Keratinocyte (primary cell): ENCODE data around the gene RAI14. TPM values are rescaled to one million over a fixed set of nuclear protein-coding genes. Genes with fewer than 3 reads are reported as not detected.

Experiments used
- DNase-seq: peaks from one replicate; pipeline ENCODE4 v3.0.0-alpha.2; 2011; ENCODE audit warnings: low read depth, missing footprints, low spot score
- FAIRE-seq: peaks from 2 replicates; lab custom pipeline; 2011; peaks lifted over from hg19 to GRCh38; lab: Jason Lieb, UNC
- H2AFZ ChIP-seq: 2 replicates; pipeline ENCODE4 v1.6.0; 2012; ENCODE audit warnings: low read length, control low read depth, inconsistent platforms; ENCODE audit not compliant: control insufficient read depth
- H3K27ac ChIP-seq: 2 replicates; pipeline ENCODE4 v1.5.1; 2011; ENCODE audit warnings: low read length; ENCODE audit not compliant: control insufficient read depth, insufficient read depth
- H3K27me3 ChIP-seq: 3 replicates; pipeline ENCODE4 v1.6.0; 2011; ENCODE audit warnings: low read length; ENCODE audit not compliant: control insufficient read depth, insufficient read depth; ENCODE audit errors: extremely low read depth
- H3K36me3 ChIP-seq, 2 experiments: 2 replicates in 1 of 2; 3 replicates in 1 of 2; pipeline ENCODE4 v1.5.1; 2011; ENCODE audit warnings: low read length in 2 of 2, mild to moderate bottlenecking in 1 of 2; ENCODE audit not compliant: control insufficient read depth in 2 of 2, insufficient read depth in 2 of 2; ENCODE audit errors: extremely low read depth in 1 of 2
- H3K4me1 ChIP-seq: 3 replicates; pipeline ENCODE4 v1.5.1; 2011; ENCODE audit warnings: low read length; ENCODE audit not compliant: control insufficient read depth, insufficient read depth; ENCODE audit errors: extremely low read depth
- H3K4me2 ChIP-seq: 3 replicates; pipeline ENCODE4 v1.6.0; 2011; ENCODE audit warnings: low read depth, low read length; ENCODE audit not compliant: control insufficient read depth, insufficient read depth; ENCODE audit errors: extremely low read depth
- H3K4me3 ChIP-seq, 3 experiments: fragments of 200-600 bp in 1 of 3; sonication (generic) in 1 of 3; 2 replicates in 2 of 3; 3 replicates in 1 of 3; pipeline ENCODE4 v1.5.1; 2011 to 2016; ENCODE audit warnings: low read length in 3 of 3, mild to moderate bottlenecking in 3 of 3, control low read depth in 2 of 3, inconsistent platforms in 1 of 3, low read depth in 1 of 3, mixed read lengths in 1 of 3, mixed run types in 1 of 3, moderate library complexity in 1 of 3; ENCODE audit not compliant: control insufficient read depth in 2 of 3, insufficient read depth in 2 of 3; ENCODE audit errors: extremely low read depth in 1 of 3
- H3K79me2 ChIP-seq: 2 replicates; pipeline ENCODE4 v1.6.0; 2012; ENCODE audit warnings: low read length; ENCODE audit not compliant: control insufficient read depth, insufficient read depth
- H3K9ac ChIP-seq: 3 replicates; pipeline ENCODE4 v1.6.0; 2011; ENCODE audit warnings: low read length; ENCODE audit not compliant: control insufficient read depth, insufficient read depth; ENCODE audit errors: extremely low read depth
- H3K9me1 ChIP-seq: 3 replicates; pipeline ENCODE4 v1.6.0; 2011; ENCODE audit warnings: low read length; ENCODE audit not compliant: control insufficient read depth, insufficient read depth; ENCODE audit errors: extremely low read depth
- H3K9me3 ChIP-seq: 2 replicates; pipeline ENCODE4 v1.5.1; 2012; ENCODE audit warnings: low read depth, low read length; ENCODE audit not compliant: control insufficient read depth
- H4K20me1 ChIP-seq: 3 replicates; pipeline ENCODE4 v1.6.0; 2011; ENCODE audit warnings: low read length; ENCODE audit not compliant: control insufficient read depth, insufficient read depth; ENCODE audit errors: extremely low read depth
- EZH2 ChIP-seq: IDR thresholded peaks from one replicate; pipeline ENCODE4 v1.6.1; 2012; ENCODE audit warnings: inconsistent platforms, mild to moderate bottlenecking, low read length, moderate library complexity
- dilution Hi-C: fragments of 300-500 bp; cut with MboI; formaldehyde crosslinking; loops from one replicate; pipeline ENCODE4 v1.7.0; 2020; ENCODE audit warnings: low sequenced_read_pairs; ENCODE audit not compliant: extremely low pct_ligation_motif_present
- polyA plus RNA-seq, 5 experiments: library from polyadenylated mRNA; depleted of rRNA in 3 of 5; stranded (reverse) in 3 of 5; stranded (forward) in 1 of 5; unstranded in 1 of 5; fragments of >200 nt; gene quantifications; 1 replicate in 1 of 5; 2 replicates in 3 of 5; 3 replicates in 1 of 5; pipeline versions ENCODE4 v1.2.1 to v1.2.3, GENCODE V29; 2011 to 2012; ENCODE audit warnings: missing spikeins in 2 of 5, low read depth in 1 of 5, low replicate concordance in 1 of 5
- TF ChIP-seq, protein P1 (sequence below), 3 experiments: IDR thresholded peaks in 1 of 3; conservative IDR thresholded peaks in 1 of 3; optimal IDR thresholded peaks in 1 of 3; 2 replicates in 2 of 3; 3 replicates in 1 of 3; pipeline versions ENCODE3 to v1.5.1; 2011; ENCODE audit warnings: low read length in 3 of 3, mild to moderate bottlenecking in 3 of 3, moderate library complexity in 2 of 3, control low read depth in 1 of 3, inconsistent platforms in 1 of 3; ENCODE audit not compliant: insufficient read depth in 2 of 3; ENCODE audit errors: extremely low read depth in 1 of 3

Gene RAI14
- polyA plus RNA-seq, 1 donor (not counting 4 experiments of a cell fraction or from before 2014, with no cell fraction given) = 31.4 TPM

DNA sequence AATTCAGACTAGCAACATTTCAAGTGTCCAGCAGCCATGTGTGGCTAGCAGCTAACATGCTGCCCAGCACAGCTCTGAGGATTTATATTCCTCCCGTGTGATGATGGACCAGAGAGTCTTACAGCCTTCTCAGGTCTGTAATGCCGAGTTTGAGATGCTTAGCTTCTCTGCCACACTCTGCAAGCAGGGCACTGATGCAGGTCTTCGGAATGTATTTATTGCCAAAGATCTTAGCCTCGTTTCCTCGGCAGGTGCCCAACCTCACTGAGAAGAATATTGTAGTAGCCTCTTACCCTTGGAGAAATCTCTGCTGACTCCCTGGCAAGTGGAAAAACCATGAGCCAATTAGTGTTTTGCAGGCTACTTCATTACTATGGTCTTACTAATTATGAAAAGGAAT lies 3.7 kb upstream of the RAI14 start:
- TF ChIP-seq, protein P1, sequence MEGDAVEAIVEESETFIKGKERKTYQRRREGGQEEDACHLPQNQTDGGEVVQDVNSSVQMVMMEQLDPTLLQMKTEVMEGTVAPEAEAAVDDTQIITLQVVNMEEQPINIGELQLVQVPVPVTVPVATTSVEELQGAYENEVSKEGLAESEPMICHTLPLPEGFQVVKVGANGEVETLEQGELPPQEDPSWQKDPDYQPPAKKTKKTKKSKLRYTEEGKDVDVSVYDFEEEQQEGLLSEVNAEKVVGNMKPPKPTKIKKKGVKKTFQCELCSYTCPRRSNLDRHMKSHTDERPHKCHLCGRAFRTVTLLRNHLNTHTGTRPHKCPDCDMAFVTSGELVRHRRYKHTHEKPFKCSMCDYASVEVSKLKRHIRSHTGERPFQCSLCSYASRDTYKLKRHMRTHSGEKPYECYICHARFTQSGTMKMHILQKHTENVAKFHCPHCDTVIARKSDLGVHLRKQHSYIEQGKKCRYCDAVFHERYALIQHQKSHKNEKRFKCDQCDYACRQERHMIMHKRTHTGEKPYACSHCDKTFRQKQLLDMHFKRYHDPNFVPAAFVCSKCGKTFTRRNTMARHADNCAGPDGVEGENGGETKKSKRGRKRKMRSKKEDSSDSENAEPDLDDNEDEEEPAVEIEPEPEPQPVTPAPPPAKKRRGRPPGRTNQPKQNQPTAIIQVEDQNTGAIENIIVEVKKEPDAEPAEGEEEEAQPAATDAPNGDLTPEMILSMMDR (optimal IDR thresholded peaks at IDR 0.05 in 1 of 3, IDR thresholded peaks at IDR 0.05 in 1 of 3, conservative IDR thresholded peaks at IDR 0.05 in 1 of 3; ENCODE audit: extremely low read depth in 1 of 3, insufficient read depth in 2 of 3, low read length in 3 of 3) = no peak
- no peak for TF ChIP-seq EZH2
- Histone ChIP-seq H2AFZ (no peak overlapping the region), H3K4me3 (no peak overlapping the region), H3K36me3 (no peaks in the 10 kb centered on the region), H3K27ac (no peak overlapping the region), H3K27me3 (no peaks in the 10 kb centered on the region), H4K20me1 (no peaks in the 10 kb centered on the region), H3K9me3 (no peaks in the 10 kb centered on the region), H3K9ac (no peak overlapping the region), H3K4me1 (peaks cover 8% of the 10 kb centered on the region), H3K79me2 (peaks cover 5% of the 10 kb centered on the region), H3K9me1 (no peaks in the 10 kb centered on the region), H3K4me2 (no peak overlapping the region)
- FAIRE-seq = no peak
- dilution Hi-C loops = no loop called here
- no peak for DNase-seq

DNA sequence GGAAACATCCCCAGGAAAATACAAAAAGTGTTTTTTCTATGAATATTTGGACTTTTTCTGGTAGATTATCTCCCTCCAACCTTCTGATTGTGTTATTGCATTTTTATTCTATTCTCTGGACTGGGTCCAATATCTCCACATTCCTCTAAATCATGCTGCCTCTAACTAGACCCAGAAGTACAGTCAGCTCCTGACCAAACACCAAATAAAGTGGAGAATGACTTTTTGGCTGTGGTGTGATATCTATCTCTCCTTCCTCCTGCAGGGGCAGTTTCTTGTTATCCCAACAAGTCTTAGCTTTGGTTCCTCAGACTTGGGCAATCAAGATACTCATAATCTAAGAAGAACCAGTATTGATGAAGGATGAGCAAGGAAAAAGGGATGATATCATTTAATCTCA lies 3.2 kb upstream of the RAI14 start:
- H3K4me2 ChIP-seq = no peak overlapping the region
- peaks cover 9% of the 10 kb centered on the region for H3K79me2 ChIP-seq
- DNase-seq (no peak), FAIRE-seq (no peak)
- H3K4me3 ChIP-seq = no peak overlapping the region
- no peaks in the 10 kb centered on the region for H3K36me3 ChIP-seq
- H3K9ac ChIP-seq = no peak overlapping the region
- TF ChIP-seq, protein P1 (optimal IDR thresholded peaks at IDR 0.05 in 1 of 3, IDR thresholded peaks at IDR 0.05 in 1 of 3, conservative IDR thresholded peaks at IDR 0.05 in 1 of 3; ENCODE audit: extremely low read depth in 1 of 3, insufficient read depth in 2 of 3, low read length in 3 of 3) = no peak
- TF ChIP-seq EZH2 = no peak
- H3K27ac ChIP-seq = no peak overlapping the region
- dilution Hi-C loops = no loop called here
- H3K4me1 ChIP-seq = peaks cover 13% of the 10 kb centered on the region
- no peak overlapping the region for H2AFZ ChIP-seq
- no peaks in the 10 kb centered on the region for H4K20me1 ChIP-seq
- H3K9me3 ChIP-seq = no peaks in the 10 kb centered on the region
- no peaks in the 10 kb centered on the region for H3K27me3 ChIP-seq
- H3K9me1 ChIP-seq = no peaks in the 10 kb centered on the region
